Lung (tissue), 12 donors: Measurements from ENCODE around the gene FAM120B. TPM values are rescaled to one million over a fixed set of nuclear protein-coding genes. Genes with fewer than 3 reads are reported as not detected.

ENCODE experiments used
- ATAC-seq: fragments of 200-7000 bp; cut with Tn5 transposase; one replicate; pipeline ENCODE4 v1.9.1; 2020; ENCODE audit warnings: moderate number of reproducible peaks; ENCODE audit not compliant: insufficient read depth, low FRiP score
- DNase-seq, 3 donors: peaks; one replicate each; pipeline ENCODE4 v3.0.0-alpha.2; 2013 to 2017
- H3K27ac ChIP-seq, 2 donors: one replicate each; pipeline ENCODE4 v1.5.1; 2013; ENCODE audit warnings: mild to moderate bottlenecking in 2 of 2, moderate library complexity in 2 of 2, control low read depth in 1 of 2, inconsistent platforms in 1 of 2, low read depth in 1 of 2, low read length in 1 of 2
- H3K27me3 ChIP-seq, 3 donors: one replicate each; pipeline ENCODE4 v1.5.1; 2013; ENCODE audit warnings: low read length in 2 of 3; ENCODE audit not compliant: control insufficient read depth in 3 of 3, insufficient read depth in 3 of 3
- H3K36me3 ChIP-seq, 4 donors: one replicate each; pipeline ENCODE4 v1.5.1; 2013; ENCODE audit warnings: low read length in 4 of 4, mild to moderate bottlenecking in 1 of 4, moderate library complexity in 1 of 4; ENCODE audit not compliant: control insufficient read depth in 4 of 4, insufficient read depth in 4 of 4
- H3K4me1 ChIP-seq, 5 donors: one replicate each; pipeline ENCODE4 v1.5.1; 2013; ENCODE audit warnings: low read length in 5 of 5, mild to moderate bottlenecking in 2 of 5, moderate library complexity in 1 of 5; ENCODE audit not compliant: control insufficient read depth in 5 of 5, insufficient read depth in 5 of 5
- H3K4me3 ChIP-seq: one replicate; pipeline ENCODE4 v1.5.1; 2013; ENCODE audit warnings: mild to moderate bottlenecking, control low read depth, moderate library complexity
- H3K9ac ChIP-seq, 2 donors: one replicate each; pipeline ENCODE4 v1.5.1; 2013; ENCODE audit warnings: low read length in 2 of 2, control low read depth in 1 of 2; ENCODE audit not compliant: insufficient read depth in 1 of 2
- H3K9me3 ChIP-seq, 4 donors: one replicate each; pipeline ENCODE4 v1.5.1; 2013; ENCODE audit warnings: low read length in 3 of 4, mild to moderate bottlenecking in 1 of 4, moderate library complexity in 1 of 4; ENCODE audit not compliant: control insufficient read depth in 4 of 4, insufficient read depth in 3 of 4
- WGBS, 2 donors: extraction: QIAGEN DNeasy Blood & Tissue Kit; methylation state at CpG; one replicate each; pipeline ENCODE4 v1.1.7; 2013; 5-methylcytosine and 5-hydroxymethylcytosine counted together
- polyA plus RNA-seq, 2 donors: library from polyadenylated mRNA; stranded (reverse); fragments of 200-250 nt; gene quantifications; one replicate each; pipeline ENCODE4 v1.2.1, GENCODE V29; 2013
- total RNA-seq, 2 donors: library from RNA; depleted of rRNA in 1 of 2; stranded (reverse); fragments of >200 nt in 1 of 2; gene quantifications; one replicate each; pipeline ENCODE4 v1.2.1, GENCODE V29; 2014 to 2021
- TF ChIP-seq, protein P1 (sequence below): IDR thresholded peaks from 2 replicates; pipeline ENCODE4 v1.5.1; 2012; ENCODE audit warnings: mild to moderate bottlenecking; ENCODE audit errors: control extremely low read depth, extremely low read depth
- donor health status: control.
- donor health status: control.
- donor health status: Bipolar disorder and iron deficiency.
- donor health status: healthy.
- donor health status: DM: yes; HTN: yes; CAD: no.

Gene FAM120B
- total and polyA plus RNA-seq, 4 donors: 8.5 to 35.6 (median 20.7) TPM

DNA sequence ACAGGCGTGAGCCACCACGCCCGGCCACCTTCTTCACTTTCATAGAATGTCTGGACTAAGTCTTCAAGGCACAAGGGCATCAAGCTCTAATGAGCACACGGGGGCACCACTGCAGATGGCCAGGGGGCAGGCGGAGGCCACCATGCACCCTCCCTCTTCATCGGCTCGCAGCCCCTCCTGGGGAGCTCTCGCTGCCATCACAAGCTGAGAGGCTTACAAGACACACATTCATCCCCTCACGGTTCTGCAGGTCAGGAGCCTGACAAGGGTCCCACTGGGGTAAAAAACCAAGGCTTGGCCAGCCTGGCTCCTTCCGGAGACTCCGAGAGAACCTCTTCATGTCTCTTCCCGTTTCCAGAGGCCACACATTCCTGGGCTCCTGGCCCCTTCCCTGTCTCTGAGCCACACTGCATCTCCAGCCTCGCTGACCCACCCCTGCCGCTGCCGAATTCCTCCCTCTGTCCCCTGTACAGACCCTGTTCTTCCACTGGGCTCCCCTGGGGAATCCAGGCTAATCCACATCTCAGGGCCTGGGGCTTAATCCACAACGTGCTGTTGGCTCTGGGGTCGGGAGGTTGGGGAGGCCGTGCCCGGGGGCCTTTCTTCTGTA is 35.5 kb upstream of the FAM120B start:
- Histone ChIP-seq H3K27me3 (no peaks in the 10 kb centered on the region), H3K36me3 (no peaks in the 10 kb centered on the region), H3K9me3 (no peaks in the 10 kb centered on the region), H3K27ac (no peak overlapping the region), H3K9ac (no peak overlapping the region), H3K4me3 (no peak overlapping the region), H3K4me1 (peaks cover 0 to 20% (median 4%) of the 10 kb centered on the region in 5 donors)
- TF ChIP-seq, protein P1, sequence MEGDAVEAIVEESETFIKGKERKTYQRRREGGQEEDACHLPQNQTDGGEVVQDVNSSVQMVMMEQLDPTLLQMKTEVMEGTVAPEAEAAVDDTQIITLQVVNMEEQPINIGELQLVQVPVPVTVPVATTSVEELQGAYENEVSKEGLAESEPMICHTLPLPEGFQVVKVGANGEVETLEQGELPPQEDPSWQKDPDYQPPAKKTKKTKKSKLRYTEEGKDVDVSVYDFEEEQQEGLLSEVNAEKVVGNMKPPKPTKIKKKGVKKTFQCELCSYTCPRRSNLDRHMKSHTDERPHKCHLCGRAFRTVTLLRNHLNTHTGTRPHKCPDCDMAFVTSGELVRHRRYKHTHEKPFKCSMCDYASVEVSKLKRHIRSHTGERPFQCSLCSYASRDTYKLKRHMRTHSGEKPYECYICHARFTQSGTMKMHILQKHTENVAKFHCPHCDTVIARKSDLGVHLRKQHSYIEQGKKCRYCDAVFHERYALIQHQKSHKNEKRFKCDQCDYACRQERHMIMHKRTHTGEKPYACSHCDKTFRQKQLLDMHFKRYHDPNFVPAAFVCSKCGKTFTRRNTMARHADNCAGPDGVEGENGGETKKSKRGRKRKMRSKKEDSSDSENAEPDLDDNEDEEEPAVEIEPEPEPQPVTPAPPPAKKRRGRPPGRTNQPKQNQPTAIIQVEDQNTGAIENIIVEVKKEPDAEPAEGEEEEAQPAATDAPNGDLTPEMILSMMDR: no peak
- ATAC-seq (no peak), DNase-seq (no peak)
- 96 to 97% methylated on average over 19 of the region's 19 CpGs for WGBS, 2 donors

DNA sequence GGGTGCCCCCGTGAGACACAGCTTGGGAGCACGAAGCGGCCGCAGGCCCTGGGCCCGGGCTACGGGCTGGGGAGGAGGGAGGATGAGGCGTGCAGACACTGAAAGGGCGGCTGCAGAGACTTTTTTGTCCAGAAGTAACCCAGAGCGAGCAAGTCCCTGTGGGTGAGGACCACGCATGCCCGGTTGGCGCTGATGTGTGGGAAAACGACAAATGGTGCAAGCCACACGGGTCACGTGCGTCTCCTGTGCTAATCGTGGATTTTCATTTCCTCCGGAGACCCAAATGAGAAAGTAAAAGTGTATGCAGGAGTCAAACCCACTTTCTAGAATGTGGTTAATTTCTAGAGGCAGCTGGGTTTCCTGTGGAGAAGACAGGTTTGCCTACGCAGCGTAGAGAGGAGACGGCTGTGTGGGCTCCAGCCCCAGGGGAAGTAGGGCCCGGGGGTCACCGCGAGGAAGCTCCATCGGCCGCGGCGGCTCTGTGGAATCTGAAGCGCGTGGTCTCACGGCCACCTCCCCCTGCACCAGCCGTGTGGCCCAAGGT is 34.7 kb upstream of the FAM120B start:
- no peaks in the 10 kb centered on the region for H3K9me3 ChIP-seq
- H3K9ac ChIP-seq: no peak overlapping the region
- DNase-seq (no peak), ATAC-seq (peak; percentile 24)
- no peak overlapping the region for H3K4me3 ChIP-seq
- no peaks in the 10 kb centered on the region for H3K36me3 ChIP-seq
- H3K27ac ChIP-seq: no peak overlapping the region
- TF ChIP-seq, protein P1: no peak
- H3K27me3 ChIP-seq: no peaks in the 10 kb centered on the region
- H3K4me1 ChIP-seq: peaks cover 0 to 21% (median 7%) of the 10 kb centered on the region in 5 donors
- WGBS, 2 donors: 36 to 65% methylated on average over 30 to 32 of the region's 32 CpGs

DNA sequence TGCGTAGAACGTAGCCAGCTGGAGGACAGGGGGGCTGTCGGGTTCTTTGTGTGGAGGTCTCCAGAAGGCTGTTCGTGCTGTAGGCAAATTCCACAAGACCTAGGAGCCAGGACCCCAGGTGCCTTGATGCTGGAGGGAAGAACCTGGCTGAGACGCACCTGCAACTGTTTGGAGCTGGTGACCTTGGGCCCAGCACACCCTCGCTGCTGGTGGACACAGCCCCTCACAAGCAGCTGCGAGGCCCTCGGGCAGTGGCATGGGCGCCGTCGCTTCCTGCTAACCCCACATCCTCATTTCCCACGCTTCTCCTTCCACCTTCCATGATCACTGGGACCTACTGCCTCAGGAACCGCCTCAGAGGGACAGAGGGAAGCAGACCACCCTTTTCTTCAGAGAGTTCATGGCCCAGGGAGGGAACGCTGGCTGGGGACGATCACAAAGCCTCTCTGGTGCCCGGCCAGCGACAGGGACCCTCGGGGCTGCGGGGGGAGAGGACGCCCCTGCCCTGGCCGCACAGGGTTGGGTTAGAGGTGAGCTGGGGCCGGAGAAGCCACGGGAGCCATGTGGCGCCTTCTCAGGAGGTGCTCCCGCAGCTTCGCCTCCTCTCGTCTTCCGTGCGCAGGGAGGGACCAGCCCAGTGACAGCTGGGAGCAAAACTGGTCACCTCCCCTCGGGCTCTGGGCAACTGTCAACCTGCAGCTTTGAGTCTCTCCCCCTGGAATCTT is 34.1 kb upstream of the FAM120B start:
- ATAC-seq: no peak
- no peaks in the 10 kb centered on the region for H3K27me3 ChIP-seq
- H3K36me3 ChIP-seq: no peaks in the 10 kb centered on the region
- no peak overlapping the region for H3K9ac ChIP-seq
- H3K9me3 ChIP-seq: no peaks in the 10 kb centered on the region
- DNase-seq: no peak
- TF ChIP-seq, protein P1: no peak
- no peak overlapping the region for H3K4me3 ChIP-seq
- WGBS, 2 donors: 71 to 81% methylated on average over 30 of the region's 30 CpGs
- peaks cover 0 to 23% (median 7%) of the 10 kb centered on the region in 5 donors for H3K4me1 ChIP-seq
- no peak overlapping the region for H3K27ac ChIP-seq
